GM12892 (cell line): ENCODE data around the gene MYO1D.

ENCODE experiments used
- POLR2A ChIP-seq: IDR thresholded peaks from 2 replicates; pipeline ENCODE4 v1.6.1; 2011; ENCODE audit warnings: low read depth, low read length, control low read depth
- POLR2AphosphoS5 ChIP-seq: IDR thresholded peaks from 2 replicates; pipeline ENCODE4 v1.6.1; 2011; ENCODE audit warnings: low read depth, low read length, control low read depth
- TAF1 ChIP-seq: IDR thresholded peaks from 2 replicates; pipeline ENCODE4 v1.6.1; 2011; ENCODE audit warnings: low read depth, mild to moderate bottlenecking, control low read depth, low read length, borderline replicate concordance

DNA sequence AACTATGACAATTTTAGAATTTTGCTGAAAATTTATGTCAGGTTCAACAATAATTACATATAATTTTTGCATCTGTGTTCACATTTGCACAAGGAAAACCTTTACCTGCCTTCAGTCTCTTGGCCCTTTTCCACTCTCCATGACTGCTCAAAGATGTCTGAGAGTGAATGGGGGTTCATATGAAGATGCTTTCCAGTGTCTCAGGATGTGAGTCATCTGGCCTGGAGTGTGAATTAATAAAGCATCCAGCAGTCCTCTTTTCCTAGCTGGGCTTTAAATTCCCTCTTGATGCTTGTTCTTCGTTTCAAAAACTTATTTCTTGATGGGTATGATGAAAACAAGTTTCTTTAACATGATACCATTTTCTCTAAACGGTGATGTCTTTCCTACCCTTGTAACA, 290.3 kb downstream of the MYO1D start:
- TF ChIP-seq POLR2A = no peak
- no peak for TF ChIP-seq POLR2AphosphoS5
- no peak for TF ChIP-seq TAF1
